DND-41 (cell line): ENCODE data around the gene FMOD.

Experiments
- ATAC-seq: fragments of 200-7000 bp; cut with Tn5 transposase; 3 replicates; pipeline ENCODE4 v1.9.1; 2021; ENCODE audit warnings: low read depth; ENCODE audit not compliant: insufficient read depth
- DNase-seq: peaks from one replicate; pipeline ENCODE4 v3.0.0-alpha.2; 2020
- H2AFZ ChIP-seq: 2 replicates; pipeline ENCODE4 v1.6.0; 2012; ENCODE audit warnings: low read depth, low read length
- H3K27ac ChIP-seq: 2 replicates; pipeline ENCODE4 v1.5.1; 2012; ENCODE audit warnings: low read length, inconsistent platforms
- H3K27me3 ChIP-seq: fragments of 200-600 bp; sonication (generic); 2 replicates; pipeline ENCODE4 v1.6.0; 2012; ENCODE audit warnings: low read length, mild to moderate bottlenecking, inconsistent platforms; ENCODE audit not compliant: insufficient read depth, poor library complexity
- H3K36me3 ChIP-seq: 2 replicates; pipeline ENCODE4 v1.5.1; 2012; ENCODE audit warnings: low read length, inconsistent platforms; ENCODE audit not compliant: insufficient read depth
- H3K4me1 ChIP-seq: 2 replicates; pipeline ENCODE4 v1.5.1; 2012; ENCODE audit warnings: mild to moderate bottlenecking, low read length; ENCODE audit not compliant: insufficient read depth
- H3K4me2 ChIP-seq: 2 replicates; pipeline ENCODE4 v1.6.0; 2012; ENCODE audit warnings: mild to moderate bottlenecking, moderate library complexity, low read length, inconsistent platforms; ENCODE audit not compliant: insufficient read depth
- H3K4me3 ChIP-seq, 2 experiments: fragments of 200-600 bp in 1 of 2; shearing (Covaris generic) in 1 of 2; 2 replicates each; pipeline ENCODE4 v1.5.1; 2012 to 2016; ENCODE audit warnings: inconsistent platforms in 2 of 2, low read length in 2 of 2, mild to moderate bottlenecking in 2 of 2, low read depth in 1 of 2, moderate library complexity in 1 of 2
- H3K79me2 ChIP-seq: 2 replicates; pipeline ENCODE4 v1.6.0; 2012; ENCODE audit warnings: low read length, inconsistent platforms; ENCODE audit not compliant: insufficient read depth
- H3K9ac ChIP-seq: 2 replicates; pipeline ENCODE4 v1.6.0; 2012; ENCODE audit warnings: low read depth, mild to moderate bottlenecking, inconsistent platforms, low read length, moderate library complexity
- H3K9me3 ChIP-seq: 2 replicates; pipeline ENCODE4 v1.5.1; 2012; ENCODE audit warnings: low read length, moderate library complexity, mild to moderate bottlenecking, inconsistent platforms; ENCODE audit not compliant: insufficient read depth, severe bottlenecking
- H4K20me1 ChIP-seq: 2 replicates; pipeline ENCODE4 v1.6.0; 2012; ENCODE audit warnings: low read length; ENCODE audit not compliant: insufficient read depth
- EZH2 ChIP-seq: IDR thresholded peaks from 3 replicates; pipeline ENCODE4 v1.6.1; 2012; ENCODE audit warnings: borderline replicate concordance, low read depth, mild to moderate bottlenecking, moderate library complexity, low read length, inconsistent platforms; ENCODE audit not compliant: severe bottlenecking
- TF ChIP-seq, protein P1 (sequence below): IDR thresholded peaks from 2 replicates; pipeline ENCODE4 v1.5.1; 2012; ENCODE audit warnings: borderline replicate concordance, low read length, moderate library complexity, mild to moderate bottlenecking; ENCODE audit not compliant: poor library complexity, severe bottlenecking; ENCODE audit errors: extremely low read depth

FMOD gene

GRCh38 chr1:203304391-203304918, 46.5 kb downstream of the FMOD start:
- peak overlapping the region; percentile 73 for H2AFZ ChIP-seq
- TF ChIP-seq EZH2, result no peak
- TF ChIP-seq, protein P1, sequence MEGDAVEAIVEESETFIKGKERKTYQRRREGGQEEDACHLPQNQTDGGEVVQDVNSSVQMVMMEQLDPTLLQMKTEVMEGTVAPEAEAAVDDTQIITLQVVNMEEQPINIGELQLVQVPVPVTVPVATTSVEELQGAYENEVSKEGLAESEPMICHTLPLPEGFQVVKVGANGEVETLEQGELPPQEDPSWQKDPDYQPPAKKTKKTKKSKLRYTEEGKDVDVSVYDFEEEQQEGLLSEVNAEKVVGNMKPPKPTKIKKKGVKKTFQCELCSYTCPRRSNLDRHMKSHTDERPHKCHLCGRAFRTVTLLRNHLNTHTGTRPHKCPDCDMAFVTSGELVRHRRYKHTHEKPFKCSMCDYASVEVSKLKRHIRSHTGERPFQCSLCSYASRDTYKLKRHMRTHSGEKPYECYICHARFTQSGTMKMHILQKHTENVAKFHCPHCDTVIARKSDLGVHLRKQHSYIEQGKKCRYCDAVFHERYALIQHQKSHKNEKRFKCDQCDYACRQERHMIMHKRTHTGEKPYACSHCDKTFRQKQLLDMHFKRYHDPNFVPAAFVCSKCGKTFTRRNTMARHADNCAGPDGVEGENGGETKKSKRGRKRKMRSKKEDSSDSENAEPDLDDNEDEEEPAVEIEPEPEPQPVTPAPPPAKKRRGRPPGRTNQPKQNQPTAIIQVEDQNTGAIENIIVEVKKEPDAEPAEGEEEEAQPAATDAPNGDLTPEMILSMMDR, result no peak
- H4K20me1 ChIP-seq, result peaks cover 22% of the 10 kb centered on the region
- H3K4me2 ChIP-seq, result peak overlapping the region; percentile 63
- peak overlapping the region; percentile 1 to 85; a peak in 3 of 4 replicates for H3K4me3 ChIP-seq
- ATAC-seq (no peak), DNase-seq (no peak)
- peak overlapping the region; percentile 79 for H3K27ac ChIP-seq
- peak overlapping the region; percentile 81 for H3K9ac ChIP-seq
- no peaks in the 10 kb centered on the region for H3K9me3 ChIP-seq
- peaks cover 35% of the 10 kb centered on the region for H3K36me3 ChIP-seq
- peaks cover 52% of the 10 kb centered on the region for H3K4me1 ChIP-seq
- peaks cover 42% of the 10 kb centered on the region for H3K79me2 ChIP-seq
- no peaks in the 10 kb centered on the region for H3K27me3 ChIP-seq

DNA sequence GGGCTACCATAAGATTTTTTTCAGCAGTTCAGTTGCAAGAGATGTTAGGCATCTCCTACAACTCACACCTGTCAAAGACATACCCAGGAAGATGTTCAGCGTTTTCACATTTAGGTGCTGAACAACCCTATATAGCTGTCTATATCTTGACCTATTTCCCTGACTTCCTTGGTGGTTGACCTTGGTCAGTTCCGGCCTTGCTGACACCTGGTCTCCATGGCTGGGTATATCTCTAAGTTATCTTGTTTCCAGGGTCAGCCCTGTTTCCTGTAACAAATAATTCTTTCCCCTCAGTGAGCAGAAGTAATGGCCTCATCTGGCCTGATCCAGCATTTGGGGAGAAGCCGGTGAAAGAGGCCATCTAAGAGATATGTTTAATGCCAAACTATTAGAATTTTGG, 48.0 kb downstream of the FMOD start:
- TF ChIP-seq, protein P1, result no peak
- no peak overlapping the region for H3K4me3 ChIP-seq
- DNase-seq (no peak), ATAC-seq (no peak)
- no peak overlapping the region for H2AFZ ChIP-seq
- no peaks in the 10 kb centered on the region for H3K9me3 ChIP-seq
- H3K4me2 ChIP-seq, result no peak overlapping the region
- peaks cover 22% of the 10 kb centered on the region for H3K36me3 ChIP-seq
- no peak overlapping the region for H3K9ac ChIP-seq
- H4K20me1 ChIP-seq, result peaks cover 15% of the 10 kb centered on the region
- H3K79me2 ChIP-seq, result peaks cover 30% of the 10 kb centered on the region
- H3K27ac ChIP-seq, result no peak overlapping the region
- H3K4me1 ChIP-seq, result peaks cover 42% of the 10 kb centered on the region
- H3K27me3 ChIP-seq, result no peaks in the 10 kb centered on the region

GRCh38 chr1:203302456-203302855, 48.5 kb downstream of the FMOD start:
- Histone ChIP-seq H3K4me3 (no peak overlapping the region), H3K4me1 (peaks cover 40% of the 10 kb centered on the region), H2AFZ (no peak overlapping the region), H3K9ac (no peak overlapping the region), H3K4me2 (no peak overlapping the region), H3K36me3 (peaks cover 18% of the 10 kb centered on the region), H3K27me3 (no peaks in the 10 kb centered on the region), H3K9me3 (no peaks in the 10 kb centered on the region), H4K20me1 (peaks cover 13% of the 10 kb centered on the region), H3K79me2 (peaks cover 26% of the 10 kb centered on the region), H3K27ac (no peak overlapping the region)
- TF ChIP-seq EZH2, result no peak
- TF ChIP-seq, protein P1, result no peak
- no peak for DNase-seq
- ATAC-seq, result no peak

GRCh38 chr1:203301331-203301668, 49.6 kb downstream of the FMOD start:
- Histone ChIP-seq H3K27me3 (no peaks in the 10 kb centered on the region), H4K20me1 (peaks cover 3% of the 10 kb centered on the region), H3K36me3 (peaks cover 7% of the 10 kb centered on the region; the same call in 1 of the 2 replicates), H3K4me3 (no peak overlapping the region), H3K9ac (no peak overlapping the region), H3K27ac (no peak overlapping the region), H3K79me2 (peaks cover 14% of the 10 kb centered on the region), H3K4me2 (no peak overlapping the region), H2AFZ (no peak overlapping the region), H3K9me3 (no peaks in the 10 kb centered on the region), H3K4me1 (peaks cover 40% of the 10 kb centered on the region)
- no peak for ATAC-seq
- no peak for TF ChIP-seq EZH2
- TF ChIP-seq, protein P1, result no peak
- DNase-seq, result no peak
